Esophagus muscularis mucosa (tissue), 4 donors: ENCODE measurements around the gene TAX1BP3. TPM values are rescaled to one million over a fixed set of nuclear protein-coding genes. Genes with fewer than 3 reads are reported as not detected.

Experiments
- DNase-seq: peaks from one replicate; pipeline ENCODE4 v3.0.0-alpha.2; 2017; ENCODE audit errors: extremely low spot score
- H3K27ac ChIP-seq, 4 donors: fragments of 200-600 bp; sonication (generic); replicated peaks in 1 of 4; 1 replicate in 3 of 4; 2 replicates in 1 of 4; pipeline ENCODE4 v1.5.1; 2016 to 2019; ENCODE audit warnings: mild to moderate bottlenecking in 1 of 4
- H3K27me3 ChIP-seq, 4 donors: fragments of 200-600 bp; sonication (generic); one replicate each; pipeline versions ENCODE4 v1.5.1 to v1.6.0; 2016 to 2019
- H3K36me3 ChIP-seq, 4 donors: fragments of 200-600 bp; sonication (generic); one replicate each; pipeline ENCODE4 v1.5.1; 2016 to 2019
- H3K4me1 ChIP-seq, 4 donors: fragments of 200-600 bp; sonication (generic); one replicate each; pipeline ENCODE4 v1.5.1; 2016 to 2019
- H3K4me3 ChIP-seq, 4 donors: fragments of 200-600 bp; sonication (generic); 1 replicate in 2 of 4; 2 replicates in 2 of 4; pipeline ENCODE4 v1.5.1; 2016 to 2019; ENCODE audit warnings: mild to moderate bottlenecking in 4 of 4, moderate library complexity in 1 of 4
- H3K9me3 ChIP-seq, 4 donors: fragments of 200-600 bp; sonication (generic); 1 replicate in 3 of 4; 2 replicates in 1 of 4; pipeline ENCODE4 v1.5.1; 2016 to 2019
- EP300 ChIP-seq: sonication (generic); formaldehyde crosslinking; IDR thresholded peaks from one replicate; pipeline ENCODE4 v1.6.1; 2017; ENCODE audit warnings: antibody characterized with exemption
- POLR2A ChIP-seq: fragments of 450-650 bp; IDR thresholded peaks from one replicate; pipeline ENCODE4 v1.6.1; 2017; ENCODE audit warnings: antibody characterized with exemption, moderate library complexity, mild to moderate bottlenecking, low read depth
- POLR2AphosphoS5 ChIP-seq, 2 donors: sonication (generic); formaldehyde crosslinking; IDR thresholded peaks; one replicate each; pipeline ENCODE4 v1.6.1; 2017; ENCODE audit warnings: antibody characterized with exemption in 2 of 2
- WGBS: methylation state at CpG from one replicate; pipeline ENCODE4 v1.1.5; 2018; 5-methylcytosine and 5-hydroxymethylcytosine counted together
- intact Hi-C: fragments of 100-400 bp; cut with DNase I; formaldehyde crosslinking; loops from one replicate; pipeline ENCODE4 v1.15.1; 2023
- total RNA-seq, 4 donors: library from RNA; depleted of rRNA; stranded (reverse); fragments of >200 nt; gene quantifications; one replicate each; pipeline versions ENCODE4 v1.1.0 to v1.2.1, GENCODE V29; 2016
- TF ChIP-seq, protein P1 (sequence below), 3 experiments: fragments of 200-600 bp in 2 of 3; fragments of 450-650 bp in 1 of 3; sonication (generic) in 2 of 3; IDR thresholded peaks; one replicate each; pipeline ENCODE4 v1.5.1; 2017 to 2019; ENCODE audit warnings: antibody characterized with exemption in 3 of 3, mild to moderate bottlenecking in 2 of 3, moderate library complexity in 1 of 3

Gene TAX1BP3
- total RNA-seq, 4 donors from 2014 or later: 98.0 to 175 (median 115) TPM

DNA sequence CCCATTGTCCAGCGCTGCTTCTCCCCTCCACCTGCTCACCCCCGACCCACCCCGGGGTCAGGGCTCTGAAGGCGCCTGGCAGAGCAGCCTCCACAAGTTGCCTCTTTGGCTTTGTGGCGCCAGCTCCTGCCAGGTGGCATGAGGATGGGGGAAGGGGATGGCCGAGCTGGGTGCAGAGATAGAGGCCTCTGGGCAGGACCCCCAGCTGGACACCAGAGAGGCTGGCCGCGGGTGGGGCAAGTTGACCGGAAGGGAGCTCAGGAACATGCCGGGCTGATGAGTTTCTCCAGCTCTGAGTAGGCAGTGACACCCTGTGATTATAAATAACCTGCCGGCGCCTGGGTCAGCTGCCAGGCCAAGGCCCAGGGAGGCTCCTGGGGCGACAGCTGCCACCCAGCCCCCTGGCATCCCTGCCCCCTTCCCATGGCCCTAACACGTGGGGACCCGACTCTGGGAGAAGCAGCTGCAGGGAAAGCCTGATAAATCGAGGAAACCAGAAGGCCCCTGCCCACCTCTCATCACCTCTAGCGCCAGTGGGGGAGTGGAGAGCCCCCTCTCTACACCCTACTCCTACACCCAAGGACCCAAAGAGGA lies 26.8 kb upstream of the TAX1BP3 start:
- WGBS: 20% methylated on average over 14 of the region's 17 CpGs
- Histone ChIP-seq H3K9me3 (peaks cover 0 to 11% (median 5%) of the 10 kb centered on the region in 4 donors), H3K4me3 (peak overlapping the region; percentile 51 to 58 (median 55)), H3K4me1 (peaks cover 18 to 23% (median 21%) of the 10 kb centered on the region in 4 donors), H3K36me3 (no peaks in the 10 kb centered on the region), H3K27ac (no peak overlapping the region), H3K27me3 (peaks cover 0 to 75% (median 34%) of the 10 kb centered on the region in 4 donors)
- intact Hi-C loops: no loop called here
- TF ChIP-seq EP300 (no peak), POLR2AphosphoS5 (IDR thresholded peaks at IDR 0.05) (no peak), POLR2A (no peak)
- TF ChIP-seq, protein P1, sequence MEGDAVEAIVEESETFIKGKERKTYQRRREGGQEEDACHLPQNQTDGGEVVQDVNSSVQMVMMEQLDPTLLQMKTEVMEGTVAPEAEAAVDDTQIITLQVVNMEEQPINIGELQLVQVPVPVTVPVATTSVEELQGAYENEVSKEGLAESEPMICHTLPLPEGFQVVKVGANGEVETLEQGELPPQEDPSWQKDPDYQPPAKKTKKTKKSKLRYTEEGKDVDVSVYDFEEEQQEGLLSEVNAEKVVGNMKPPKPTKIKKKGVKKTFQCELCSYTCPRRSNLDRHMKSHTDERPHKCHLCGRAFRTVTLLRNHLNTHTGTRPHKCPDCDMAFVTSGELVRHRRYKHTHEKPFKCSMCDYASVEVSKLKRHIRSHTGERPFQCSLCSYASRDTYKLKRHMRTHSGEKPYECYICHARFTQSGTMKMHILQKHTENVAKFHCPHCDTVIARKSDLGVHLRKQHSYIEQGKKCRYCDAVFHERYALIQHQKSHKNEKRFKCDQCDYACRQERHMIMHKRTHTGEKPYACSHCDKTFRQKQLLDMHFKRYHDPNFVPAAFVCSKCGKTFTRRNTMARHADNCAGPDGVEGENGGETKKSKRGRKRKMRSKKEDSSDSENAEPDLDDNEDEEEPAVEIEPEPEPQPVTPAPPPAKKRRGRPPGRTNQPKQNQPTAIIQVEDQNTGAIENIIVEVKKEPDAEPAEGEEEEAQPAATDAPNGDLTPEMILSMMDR (IDR thresholded peaks at IDR 0.05): no peak
- no peak for DNase-seq

DNA sequence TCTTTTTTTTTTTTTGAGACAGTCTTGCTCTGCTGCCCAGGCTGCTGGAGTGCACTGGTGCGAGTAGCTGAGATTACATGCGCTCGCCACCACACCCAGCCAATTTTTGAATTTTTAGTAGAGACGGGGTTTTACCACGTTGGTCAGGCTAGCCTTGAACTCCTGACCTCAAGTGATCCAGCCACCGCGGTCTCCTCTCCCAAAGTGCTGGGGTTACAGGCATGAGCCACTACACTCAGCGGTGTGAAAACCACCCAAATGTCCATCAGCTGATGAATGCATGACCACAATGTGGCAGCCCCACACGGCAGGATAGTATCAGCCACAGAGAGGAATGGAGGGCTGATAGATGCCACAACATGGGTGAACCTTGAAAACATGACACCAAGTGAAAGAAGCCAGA lies 25.5 kb upstream of the TAX1BP3 start:
- Histone ChIP-seq H3K27ac (no peak overlapping the region), H3K4me3 (no peak overlapping the region), H3K4me1 (peaks cover 18 to 23% (median 21%) of the 10 kb centered on the region in 4 donors), H3K27me3 (peaks cover 0 to 89% (median 35%) of the 10 kb centered on the region in 4 donors), H3K36me3 (no peaks in the 10 kb centered on the region), H3K9me3 (peaks cover 0 to 11% (median 5%) of the 10 kb centered on the region in 4 donors)
- no peak for TF ChIP-seq POLR2AphosphoS5 (IDR thresholded peaks at IDR 0.05)
- no peak for TF ChIP-seq POLR2A
- TF ChIP-seq EP300: no peak
- TF ChIP-seq, protein P1 (IDR thresholded peaks at IDR 0.05): no peak
- intact Hi-C loops: no loop called here
- DNase-seq: no peak
- 74% methylated on average over 9 of the region's 9 CpGs for WGBS

DNA sequence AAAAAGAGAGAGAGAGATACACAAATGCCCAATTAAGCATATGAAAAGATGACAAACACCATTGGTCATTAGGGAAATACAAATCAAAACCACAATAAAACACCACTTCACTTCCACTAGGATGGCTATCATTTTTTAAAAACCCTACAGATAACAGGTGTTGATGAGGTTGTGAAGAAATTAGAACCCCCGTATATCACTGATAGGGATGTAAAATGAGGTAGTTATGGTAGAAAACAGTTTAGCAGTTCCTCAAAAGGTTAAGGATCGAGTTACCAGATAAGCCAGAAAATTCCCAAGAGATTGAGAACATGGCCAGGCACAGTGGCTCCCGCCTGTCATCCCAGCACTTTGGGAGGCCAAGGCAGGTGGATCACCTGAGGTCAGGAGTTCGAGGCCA lies 24.8 kb upstream of the TAX1BP3 start:
- Histone ChIP-seq H3K4me3 (no peak overlapping the region), H3K27me3 (peaks cover 0 to 91% (median 35%) of the 10 kb centered on the region in 4 donors), H3K36me3 (no peaks in the 10 kb centered on the region), H3K9me3 (peaks cover 0 to 7% (median 3%) of the 10 kb centered on the region in 4 donors), H3K27ac (no peak overlapping the region), H3K4me1 (peaks cover 18 to 25% (median 23%) of the 10 kb centered on the region in 4 donors)
- TF ChIP-seq, protein P1 (IDR thresholded peaks at IDR 0.05): no peak
- no peak for TF ChIP-seq POLR2AphosphoS5 (IDR thresholded peaks at IDR 0.05)
- TF ChIP-seq EP300: no peak
- TF ChIP-seq POLR2A: no peak
- intact Hi-C loops: no loop called here
- DNase-seq: no peak
- 63% methylated on average over 4 of the region's 4 CpGs for WGBS

DNA sequence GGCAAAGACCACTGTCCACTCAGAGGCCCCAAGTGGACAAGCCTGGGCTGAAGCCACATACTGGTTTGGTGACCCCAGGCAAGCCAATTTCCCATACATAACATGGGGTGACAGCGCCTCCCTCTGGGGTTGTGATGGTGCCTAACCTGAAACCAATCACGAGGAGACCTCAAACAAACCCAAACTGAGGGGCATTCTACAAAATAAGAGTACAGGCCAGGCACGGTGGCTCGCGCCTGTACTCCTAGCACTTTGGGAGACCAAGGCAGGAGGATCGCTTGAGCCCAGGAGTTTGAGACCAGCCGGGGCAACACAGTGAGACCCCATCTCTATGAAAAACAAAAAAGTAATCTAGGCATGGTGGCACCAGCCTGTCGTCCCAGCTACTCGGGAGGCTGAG lies 24.0 kb upstream of the TAX1BP3 start:
- Histone ChIP-seq H3K4me3 (no peak overlapping the region), H3K4me1 (peaks cover 18 to 29% (median 25%) of the 10 kb centered on the region in 4 donors), H3K27ac (no peak overlapping the region), H3K27me3 (peaks cover 0 to 88% (median 35%) of the 10 kb centered on the region in 4 donors), H3K9me3 (no peaks in the 10 kb centered on the region), H3K36me3 (no peaks in the 10 kb centered on the region)
- no peak for DNase-seq
- TF ChIP-seq POLR2A (no peak), EP300 (no peak), POLR2AphosphoS5 (IDR thresholded peaks at IDR 0.05) (no peak)
- intact Hi-C loops: no loop called here
- WGBS: 81% methylated on average over 9 of the region's 9 CpGs

DNA sequence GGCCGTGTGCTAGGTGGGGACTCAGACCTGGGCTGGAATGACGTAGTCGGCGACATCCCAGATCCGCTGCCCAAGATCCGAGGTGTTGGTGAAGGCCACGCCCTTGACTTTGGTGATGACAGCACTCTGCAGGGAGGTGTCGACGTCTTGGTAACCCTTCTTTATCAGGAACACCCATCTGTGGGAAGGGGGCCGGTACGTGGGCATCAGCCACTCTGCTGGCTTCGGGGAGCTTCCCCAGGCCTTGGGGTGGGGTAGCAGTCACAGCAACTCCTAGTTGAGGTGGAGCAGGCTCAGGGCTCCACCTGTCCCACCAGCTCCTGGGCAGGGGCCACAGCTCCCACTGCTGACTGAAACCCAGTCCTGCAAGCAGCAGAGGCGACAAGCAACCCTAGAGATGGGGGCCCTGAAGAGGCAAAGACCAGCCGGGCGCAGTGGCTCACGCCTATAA lies 23.3 kb upstream of the TAX1BP3 start:
- TF ChIP-seq POLR2A (no peak), POLR2AphosphoS5 (IDR thresholded peaks at IDR 0.05) (no peak), EP300 (no peak)
- TF ChIP-seq, protein P1 (IDR thresholded peaks at IDR 0.05): no peak
- no peaks in the 10 kb centered on the region for H3K9me3 ChIP-seq
- no peaks in the 10 kb centered on the region for H3K36me3 ChIP-seq
- intact Hi-C loops: no loop called here
- H3K27ac ChIP-seq: no peak overlapping the region
- no peak for DNase-seq
- peaks cover 0 to 81% (median 34%) of the 10 kb centered on the region in 4 donors for H3K27me3 ChIP-seq
- WGBS: 79% methylated on average over 10 of the region's 16 CpGs
- peaks cover 18 to 29% (median 23%) of the 10 kb centered on the region in 4 donors for H3K4me1 ChIP-seq
- no peak overlapping the region for H3K4me3 ChIP-seq
